Brain microvascular endothelial cell (primary cell): ENCODE measurements around the gene TCFL5.

Experiments
- DNase-seq: peaks from one replicate; pipeline ENCODE4 v3.0.0-alpha.2; 2020
- H3K27ac ChIP-seq: fragments of 250-450 bp; sonication (Bioruptor Pico); 2 replicates; pipeline ENCODE4 v1.5.1; 2020; ENCODE audit warnings: mild to moderate bottlenecking, moderate library complexity
- H3K27me3 ChIP-seq: fragments of 250-450 bp; sonication (Bioruptor Pico); replicated peaks from 2 replicates; pipeline ENCODE4 v1.5.1; 2020; ENCODE audit warnings: mild to moderate bottlenecking
- H3K36me3 ChIP-seq: fragments of 250-450 bp; sonication (Bioruptor Pico); replicated peaks from 2 replicates; pipeline ENCODE4 v1.5.1; 2020; ENCODE audit warnings: mild to moderate bottlenecking
- H3K4me3 ChIP-seq: 2 replicates; pipeline ENCODE4 v1.5.1; 2011; ENCODE audit warnings: low read depth, mild to moderate bottlenecking, control low read depth, low read length, moderate library complexity
- in situ Hi-C: cut with HindIII; loops from 2 replicates; pipeline ENCODE4 v1.10.0; 2017; ENCODE audit warnings: low sequenced_read_pairs, low pct_ligation_motif_present
- TF ChIP-seq, protein P1 (sequence below): IDR thresholded peaks from 2 replicates; pipeline ENCODE4 v1.5.1; 2011; ENCODE audit warnings: low read depth, mild to moderate bottlenecking, moderate library complexity, low read length, control low read depth, inconsistent platforms; ENCODE audit errors: missing control alignments

The TCFL5 gene

DNA sequence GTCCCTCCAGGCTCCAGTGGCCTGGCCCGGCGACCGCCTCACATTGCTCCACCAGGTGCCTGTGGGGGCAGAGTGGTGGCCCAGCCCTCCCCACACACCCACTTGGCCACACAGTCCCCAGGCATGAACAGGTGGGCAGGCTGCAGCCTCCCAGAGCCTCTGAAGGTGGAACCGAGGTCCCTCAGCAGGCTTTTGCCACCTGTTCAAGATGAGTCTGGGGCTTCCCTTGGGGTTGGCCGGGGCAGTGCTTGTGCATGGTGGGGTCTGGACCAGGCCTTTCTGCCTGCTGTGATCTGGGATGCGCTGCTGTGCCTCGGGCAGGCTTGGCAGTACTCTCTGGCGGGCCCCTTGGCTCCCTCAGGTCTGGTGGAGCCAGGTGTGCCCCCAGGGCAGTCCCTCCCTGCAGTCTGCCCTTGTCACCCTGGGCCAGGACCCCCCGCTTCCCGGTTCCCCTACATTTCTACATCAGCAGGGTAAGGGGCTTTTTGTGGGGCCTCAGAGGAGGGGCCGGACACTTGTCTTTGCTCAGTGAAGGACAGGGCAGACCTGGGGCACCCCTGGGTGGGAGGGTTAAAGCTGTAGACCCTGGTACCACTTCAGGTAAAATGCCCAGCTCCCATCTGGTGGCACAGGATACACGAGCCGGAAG is 47.4 kb downstream of the TCFL5 start:
- Histone ChIP-seq H3K27ac (no peak overlapping the region), H3K27me3 (peaks cover 20% of the 10 kb centered on the region), H3K4me3 (no peak overlapping the region), H3K36me3 (peaks cover 32% of the 10 kb centered on the region)
- no peak for DNase-seq
- in situ Hi-C loops, result no loop called here
- TF ChIP-seq, protein P1, sequence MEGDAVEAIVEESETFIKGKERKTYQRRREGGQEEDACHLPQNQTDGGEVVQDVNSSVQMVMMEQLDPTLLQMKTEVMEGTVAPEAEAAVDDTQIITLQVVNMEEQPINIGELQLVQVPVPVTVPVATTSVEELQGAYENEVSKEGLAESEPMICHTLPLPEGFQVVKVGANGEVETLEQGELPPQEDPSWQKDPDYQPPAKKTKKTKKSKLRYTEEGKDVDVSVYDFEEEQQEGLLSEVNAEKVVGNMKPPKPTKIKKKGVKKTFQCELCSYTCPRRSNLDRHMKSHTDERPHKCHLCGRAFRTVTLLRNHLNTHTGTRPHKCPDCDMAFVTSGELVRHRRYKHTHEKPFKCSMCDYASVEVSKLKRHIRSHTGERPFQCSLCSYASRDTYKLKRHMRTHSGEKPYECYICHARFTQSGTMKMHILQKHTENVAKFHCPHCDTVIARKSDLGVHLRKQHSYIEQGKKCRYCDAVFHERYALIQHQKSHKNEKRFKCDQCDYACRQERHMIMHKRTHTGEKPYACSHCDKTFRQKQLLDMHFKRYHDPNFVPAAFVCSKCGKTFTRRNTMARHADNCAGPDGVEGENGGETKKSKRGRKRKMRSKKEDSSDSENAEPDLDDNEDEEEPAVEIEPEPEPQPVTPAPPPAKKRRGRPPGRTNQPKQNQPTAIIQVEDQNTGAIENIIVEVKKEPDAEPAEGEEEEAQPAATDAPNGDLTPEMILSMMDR, result no peak

DNA sequence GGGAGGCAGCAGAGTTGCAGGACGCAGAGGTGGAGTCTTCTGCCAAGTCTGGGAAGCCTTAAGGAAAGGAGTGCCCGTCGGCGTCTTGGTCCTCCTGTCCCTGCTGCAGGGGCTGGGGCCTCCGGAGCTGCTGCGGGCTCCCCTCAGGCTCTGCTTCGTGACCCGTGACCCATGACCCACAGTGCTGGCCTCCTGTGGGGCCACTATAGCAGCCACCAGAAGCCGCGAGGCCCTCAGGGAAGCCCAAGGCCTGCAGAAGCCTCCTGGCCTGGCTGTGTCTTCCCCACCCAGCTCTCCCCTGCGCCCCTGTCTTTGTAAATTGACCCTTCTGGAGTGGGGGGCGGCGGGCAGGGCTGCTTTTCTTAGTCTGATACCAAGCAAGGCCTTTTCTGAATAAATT is 48.0 kb downstream of the TCFL5 start:
- peaks cover 35% of the 10 kb centered on the region for H3K36me3 ChIP-seq

GRCh38 chr20:62812907-62813200 is 48.8 kb downstream of the TCFL5 start:
- no peak for DNase-seq
- H3K36me3 ChIP-seq, result peaks cover 35% of the 10 kb centered on the region
- H3K27me3 ChIP-seq, result peaks cover 20% of the 10 kb centered on the region
- in situ Hi-C loops, result no loop called here
- TF ChIP-seq, protein P1, result no peak
- H3K4me3 ChIP-seq, result no peak overlapping the region
- no peak overlapping the region for H3K27ac ChIP-seq

More for the DNA sequence above, 48.0 kb downstream of the TCFL5 start:
- TF ChIP-seq, protein P1, result no peak
- H3K27me3 ChIP-seq, result peaks cover 20% of the 10 kb centered on the region
- H3K27ac ChIP-seq, result no peak overlapping the region
- in situ Hi-C loops, result no loop called here
- no peak for DNase-seq
- no peak overlapping the region for H3K4me3 ChIP-seq

DNA sequence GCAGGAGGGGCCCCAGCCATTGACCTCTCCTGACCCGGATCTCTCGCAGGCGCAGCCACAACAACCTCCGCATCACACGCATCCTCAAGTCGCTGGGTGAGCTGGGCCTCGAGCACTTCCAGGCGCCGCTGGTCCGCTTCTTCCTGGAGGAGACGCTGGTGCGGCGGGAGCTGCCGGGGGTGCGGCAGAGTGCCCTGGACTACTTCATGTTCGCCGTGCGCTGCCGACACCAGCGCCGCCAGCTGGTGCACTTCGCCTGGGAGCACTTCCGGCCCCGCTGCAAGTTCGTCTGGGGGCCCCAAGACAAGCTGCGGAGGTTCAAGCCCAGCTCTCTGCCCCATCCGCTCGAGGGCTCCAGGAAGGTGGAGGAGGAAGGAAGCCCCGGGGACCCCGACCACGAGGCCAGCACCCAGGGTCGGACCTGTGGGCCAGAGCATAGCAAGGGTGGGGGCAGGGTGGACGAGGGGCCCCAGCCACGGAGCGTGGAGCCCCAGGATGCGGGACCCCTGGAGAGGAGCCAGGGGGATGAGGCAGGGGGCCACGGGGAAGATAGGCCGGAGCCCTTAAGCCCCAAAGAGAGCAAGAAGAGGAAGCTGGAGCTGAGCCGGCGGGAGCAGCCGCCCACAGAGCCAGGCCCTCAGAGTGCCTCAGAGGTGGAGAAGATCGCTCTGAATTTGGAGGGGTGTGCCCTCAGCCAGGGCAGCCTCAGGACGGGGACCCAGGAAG is 49.3 kb downstream of the TCFL5 start:
- Histone ChIP-seq H3K4me3 (no peak overlapping the region), H3K27me3 (peaks cover 15% of the 10 kb centered on the region), H3K36me3 (peaks cover 35% of the 10 kb centered on the region), H3K27ac (no peak overlapping the region)
- DNase-seq, result no peak
- TF ChIP-seq, protein P1, result no peak
- in situ Hi-C loops, result no loop called here

GRCh38 chr20:62811720-62812119 is 49.9 kb downstream of the TCFL5 start:
- H3K4me3 ChIP-seq, result no peak overlapping the region
- peaks cover 11% of the 10 kb centered on the region for H3K27me3 ChIP-seq
- H3K36me3 ChIP-seq, result peaks cover 35% of the 10 kb centered on the region
- TF ChIP-seq, protein P1, result no peak
- in situ Hi-C loops, result no loop called here
- no peak for DNase-seq
- H3K27ac ChIP-seq, result no peak overlapping the region

GRCh38 chr20:62811320-62811719 is 50.3 kb downstream of the TCFL5 start:
- peaks cover 35% of the 10 kb centered on the region for H3K36me3 ChIP-seq
- in situ Hi-C loops, result no loop called here

More at GRCh38 chr20:62811320-62811719, 50.3 kb downstream of the TCFL5 start:
- Histone ChIP-seq H3K27ac (no peak overlapping the region), H3K4me3 (no peak overlapping the region), H3K27me3 (peaks cover 7% of the 10 kb centered on the region)
- TF ChIP-seq, protein P1, result no peak
- no peak for DNase-seq
